Measurements from ENCODE around the gene RNF166. TPM values are rescaled to one million over a fixed set of nuclear protein-coding genes. Genes with fewer than 3 reads are reported as not detected.

Gene RNF166
- total and polyA plus RNA-seq, 2 of the 13 experiments (the other 11 are each of a cell fraction or from before 2014, with no cell fraction given), result 21.4 to 23.0 TPM

DNA sequence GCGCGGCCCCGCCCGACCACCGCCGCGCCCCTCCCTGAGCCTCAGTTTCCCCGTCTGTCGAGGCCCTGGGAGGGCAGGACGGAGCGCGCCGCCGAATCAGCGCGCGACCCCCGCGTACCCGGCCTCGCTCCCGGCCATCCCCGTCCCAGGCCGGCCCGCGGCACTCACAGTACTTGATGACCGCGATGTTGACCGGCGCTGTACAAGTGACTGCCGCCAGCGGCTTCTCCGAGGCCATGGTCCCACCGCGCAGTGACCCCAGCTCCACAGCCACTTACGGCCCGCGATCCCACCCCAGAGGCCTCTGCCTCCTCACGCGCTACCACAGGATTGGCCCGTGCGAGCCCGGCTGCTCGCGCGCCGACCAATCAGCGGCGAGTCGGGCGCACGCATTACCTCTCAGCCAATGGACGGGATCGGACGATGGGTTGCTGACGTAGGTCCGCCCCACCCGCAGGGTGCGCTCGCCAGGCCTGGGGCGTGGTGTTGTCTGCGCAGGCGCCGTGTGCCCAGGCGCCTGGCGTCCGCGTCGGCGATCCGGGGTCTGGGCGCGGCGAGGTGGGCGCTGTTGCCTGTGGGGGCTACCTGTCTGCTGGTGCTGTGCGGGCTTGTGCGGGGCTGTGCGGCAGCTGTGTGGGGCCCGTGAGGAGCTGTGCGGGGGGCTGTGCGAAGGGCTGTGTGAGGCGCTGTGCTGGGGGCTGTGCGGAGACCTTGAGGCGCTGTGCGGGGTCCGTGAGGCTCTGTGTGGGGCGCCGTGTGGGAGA is 43.2 kb downstream of the RNF166 start, which contains the start of gene MVD (continued):
- TF ChIP-seq TOE1 (CRISPR knock-in tag; IDR thresholded peaks at IDR 0.05), result peak; percentile 82
- TF ChIP-seq, protein P1, sequence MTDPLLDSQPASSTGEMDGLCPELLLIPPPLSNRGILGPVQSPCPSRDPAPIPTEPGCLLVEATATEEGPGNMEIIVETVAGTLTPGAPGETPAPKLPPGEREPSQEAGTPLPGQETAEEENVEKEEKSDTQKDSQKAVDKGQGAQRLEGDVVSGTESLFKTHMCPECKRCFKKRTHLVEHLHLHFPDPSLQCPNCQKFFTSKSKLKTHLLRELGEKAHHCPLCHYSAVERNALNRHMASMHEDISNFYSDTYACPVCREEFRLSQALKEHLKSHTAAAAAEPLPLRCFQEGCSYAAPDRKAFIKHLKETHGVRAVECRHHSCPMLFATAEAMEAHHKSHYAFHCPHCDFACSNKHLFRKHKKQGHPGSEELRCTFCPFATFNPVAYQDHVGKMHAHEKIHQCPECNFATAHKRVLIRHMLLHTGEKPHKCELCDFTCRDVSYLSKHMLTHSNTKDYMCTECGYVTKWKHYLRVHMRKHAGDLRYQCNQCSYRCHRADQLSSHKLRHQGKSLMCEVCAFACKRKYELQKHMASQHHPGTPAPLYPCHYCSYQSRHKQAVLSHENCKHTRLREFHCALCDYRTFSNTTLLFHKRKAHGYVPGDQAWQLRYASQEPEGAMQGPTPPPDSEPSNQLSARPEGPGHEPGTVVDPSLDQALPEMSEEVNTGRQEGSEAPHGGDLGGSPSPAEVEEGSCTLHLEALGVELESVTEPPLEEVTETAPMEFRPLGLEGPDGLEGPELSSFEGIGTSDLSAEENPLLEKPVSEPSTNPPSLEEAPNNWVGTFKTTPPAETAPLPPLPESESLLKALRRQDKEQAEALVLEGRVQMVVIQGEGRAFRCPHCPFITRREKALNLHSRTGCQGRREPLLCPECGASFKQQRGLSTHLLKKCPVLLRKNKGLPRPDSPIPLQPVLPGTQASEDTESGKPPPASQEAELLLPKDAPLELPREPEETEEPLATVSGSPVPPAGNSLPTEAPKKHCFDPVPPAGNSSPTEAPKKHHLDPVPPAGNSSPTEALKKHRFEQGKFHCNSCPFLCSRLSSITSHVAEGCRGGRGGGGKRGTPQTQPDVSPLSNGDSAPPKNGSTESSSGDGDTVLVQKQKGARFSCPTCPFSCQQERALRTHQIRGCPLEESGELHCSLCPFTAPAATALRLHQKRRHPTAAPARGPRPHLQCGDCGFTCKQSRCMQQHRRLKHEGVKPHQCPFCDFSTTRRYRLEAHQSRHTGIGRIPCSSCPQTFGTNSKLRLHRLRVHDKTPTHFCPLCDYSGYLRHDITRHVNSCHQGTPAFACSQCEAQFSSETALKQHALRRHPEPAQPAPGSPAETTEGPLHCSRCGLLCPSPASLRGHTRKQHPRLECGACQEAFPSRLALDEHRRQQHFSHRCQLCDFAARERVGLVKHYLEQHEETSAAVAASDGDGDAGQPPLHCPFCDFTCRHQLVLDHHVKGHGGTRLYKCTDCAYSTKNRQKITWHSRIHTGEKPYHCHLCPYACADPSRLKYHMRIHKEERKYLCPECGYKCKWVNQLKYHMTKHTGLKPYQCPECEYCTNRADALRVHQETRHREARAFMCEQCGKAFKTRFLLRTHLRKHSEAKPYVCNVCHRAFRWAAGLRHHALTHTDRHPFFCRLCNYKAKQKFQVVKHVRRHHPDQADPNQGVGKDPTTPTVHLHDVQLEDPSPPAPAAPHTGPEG (CRISPR knock-in tag; IDR thresholded peaks at IDR 0.05), result peak; percentile 80
- no peak; the same call in 1 of the 2 replicates for TF ChIP-seq NFKBIZ (CRISPR knock-in tag; IDR thresholded peaks at IDR 0.05)
- no peak for TF ChIP-seq HMG20A (CRISPR knock-in tag; IDR thresholded peaks at IDR 0.05; ENCODE audit: borderline replicate concordance)
- TF ChIP-seq, protein P2, sequence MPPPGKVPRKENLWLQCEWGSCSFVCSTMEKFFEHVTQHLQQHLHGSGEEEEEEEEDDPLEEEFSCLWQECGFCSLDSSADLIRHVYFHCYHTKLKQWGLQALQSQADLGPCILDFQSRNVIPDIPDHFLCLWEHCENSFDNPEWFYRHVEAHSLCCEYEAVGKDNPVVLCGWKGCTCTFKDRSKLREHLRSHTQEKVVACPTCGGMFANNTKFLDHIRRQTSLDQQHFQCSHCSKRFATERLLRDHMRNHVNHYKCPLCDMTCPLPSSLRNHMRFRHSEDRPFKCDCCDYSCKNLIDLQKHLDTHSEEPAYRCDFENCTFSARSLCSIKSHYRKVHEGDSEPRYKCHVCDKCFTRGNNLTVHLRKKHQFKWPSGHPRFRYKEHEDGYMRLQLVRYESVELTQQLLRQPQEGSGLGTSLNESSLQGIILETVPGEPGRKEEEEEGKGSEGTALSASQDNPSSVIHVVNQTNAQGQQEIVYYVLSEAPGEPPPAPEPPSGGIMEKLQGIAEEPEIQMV (CRISPR knock-in tag; IDR thresholded peaks at IDR 0.05; ENCODE audit: low read depth), result peak; percentile 98
- no peak for TF ChIP-seq ZNF660 (CRISPR knock-in tag; IDR thresholded peaks at IDR 0.05; ENCODE audit: borderline replicate concordance, low read depth)
- peak; percentile 66; the same call in 1 of the 2 replicates for TF ChIP-seq ZNF761 (CRISPR knock-in tag; conservative IDR thresholded peaks at IDR 0.05)
- TF ChIP-seq ZFP62 (CRISPR knock-in tag; IDR thresholded peaks at IDR 0.05), result no peak
- no peak for TF ChIP-seq FOXM1 (CRISPR knock-in tag; IDR thresholded peaks at IDR 0.05)
- peak; percentile 96 for TF ChIP-seq ZNF598 (CRISPR knock-in tag; IDR thresholded peaks at IDR 0.05; ENCODE audit: borderline replicate concordance)
- TF ChIP-seq ZNF432 (CRISPR knock-in tag; IDR thresholded peaks at IDR 0.05; ENCODE audit: borderline replicate concordance), result no peak
- peak; percentile 59; the same call in 1 of the 2 replicates for TF ChIP-seq ZZZ3 (CRISPR knock-in tag; IDR thresholded peaks at IDR 0.05; ENCODE audit: borderline replicate concordance)
- TF ChIP-seq, protein P3, sequence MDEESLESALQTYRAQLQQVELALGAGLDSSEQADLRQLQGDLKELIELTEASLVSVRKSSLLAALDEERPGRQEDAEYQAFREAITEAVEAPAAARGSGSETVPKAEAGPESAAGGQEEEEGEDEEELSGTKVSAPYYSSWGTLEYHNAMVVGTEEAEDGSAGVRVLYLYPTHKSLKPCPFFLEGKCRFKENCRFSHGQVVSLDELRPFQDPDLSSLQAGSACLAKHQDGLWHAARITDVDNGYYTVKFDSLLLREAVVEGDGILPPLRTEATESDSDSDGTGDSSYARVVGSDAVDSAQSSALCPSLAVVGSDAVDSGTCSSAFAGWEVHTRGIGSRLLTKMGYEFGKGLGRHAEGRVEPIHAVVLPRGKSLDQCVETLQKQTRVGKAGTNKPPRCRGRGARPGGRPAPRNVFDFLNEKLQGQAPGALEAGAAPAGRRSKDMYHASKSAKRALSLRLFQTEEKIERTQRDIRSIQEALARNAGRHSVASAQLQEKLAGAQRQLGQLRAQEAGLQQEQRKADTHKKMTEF (CRISPR knock-in tag; IDR thresholded peaks at IDR 0.05), result peak; percentile 87; the same call in 1 of the 2 replicates
- TF ChIP-seq NCOA5 (CRISPR knock-in tag; IDR thresholded peaks at IDR 0.05), result no peak
- TF ChIP-seq ZNF282 (IDR thresholded peaks at IDR 0.05; ENCODE audit: partially characterized antibody), result no peak
- TF ChIP-seq MXD3 (CRISPR knock-in tag; IDR thresholded peaks at IDR 0.05), result peak; percentile 87
- peak; percentile 91; the same call in 1 of the 2 replicates for TF ChIP-seq ZNF234 (CRISPR knock-in tag; conservative IDR thresholded peaks at IDR 0.05)
- TF ChIP-seq SIN3B (IDR thresholded peaks at IDR 0.05; ENCODE audit: low read length), result no peak
- TF ChIP-seq MED13 (CRISPR knock-in tag; IDR thresholded peaks at IDR 0.05), result peak; percentile 37; the same call in 1 of the 2 replicates
- peak; percentile 76 for TF ChIP-seq RNF2 (conservative IDR thresholded peaks at IDR 0.05; ENCODE audit: low read depth)
- TF ChIP-seq NR2F6 (IDR thresholded peaks at IDR 0.05), result no peak; the same call in 1 of the 2 replicates
- peak; percentile 67 for TF ChIP-seq NR2F6 (CRISPR knock-in tag; IDR thresholded peaks at IDR 0.05)
- TF ChIP-seq NR2C2 (CRISPR knock-in tag; IDR thresholded peaks at IDR 0.05; ENCODE audit: borderline replicate concordance), result peak; percentile 98
